ENCODE measurements around the gene NCKAP5.

- TF ChIP-seq POLR2A (IDR thresholded peaks at IDR 0.05; ENCODE audit: low read depth, low read length) (no peak), POLR2AphosphoS5 (IDR thresholded peaks at IDR 0.05; ENCODE audit: low read depth, low read length) (no peak)
Measured at GRCh38 chr2:133334923-133335322, 233.3 kb downstream of the NCKAP5 start.

All from GM12892 (cell line).